GM12878 (cell line): ENCODE measurements around the gene MLIP. TPM values are rescaled to one million over a fixed set of nuclear protein-coding genes. Genes with fewer than 3 reads are reported as not detected.

ENCODE experiments used
- ATAC-seq: fragments of 200-7000 bp; cut with Tn5 transposase; 3 replicates; pipeline ENCODE4 v1.9.1; 2020; ENCODE audit warnings: mild to moderate bottlenecking, moderate library complexity
- BruUV-seq: library from RNA; stranded (reverse); fragments of 400-500 nt; replicated peaks from 2 replicates; lab custom pipeline; 2021; lab: Mats Ljungman, UMichigan
- CTCF ChIA-PET: fragments of 300-600 bp; sonication (Branson Sonifier 250); formaldehyde crosslinking; extraction: SDS; loops from one replicate; lab custom pipeline; 2021; ENCODE audit warnings: inconsistent platforms; lab: Yijun Ruan, JAX
- POLR2A ChIA-PET: fragments of 350-600 bp; formaldehyde crosslinking; extraction: SDS; loops from one replicate; lab custom pipeline; 2021; ENCODE audit warnings: inconsistent platforms; lab: Charles Lee
- RAD21 ChIA-PET: fragments of 300-600 bp; sonication (Branson Sonifier 250); formaldehyde crosslinking; loops from one replicate; lab custom pipeline; 2023; ENCODE audit warnings: antibody characterized with exemption; ENCODE audit not compliant: unreplicated experiment; lab: Charles Lee
- SMC1A ChIA-PET: fragments of 300-600 bp; sonication (Branson Sonifier 250); formaldehyde crosslinking; loops from one replicate; lab custom pipeline; 2023; ENCODE audit not compliant: unreplicated experiment, uncharacterized antibody; lab: Charles Lee
- DNase-seq: peaks from one replicate; pipeline ENCODE4 v3.0.0-alpha.2; 2011; ENCODE audit warnings: low read depth, low spot score
- FAIRE-seq: peaks from 3 replicates; lab custom pipeline; 2011; peaks lifted over from hg19 to GRCh38; lab: Jason Lieb, UNC
- H2AFZ ChIP-seq: 2 replicates; pipeline ENCODE4 v1.6.0; 2011; ENCODE audit warnings: low read depth, low read length, control low read depth; ENCODE audit not compliant: control insufficient read depth
- H3K27ac ChIP-seq: 2 replicates; pipeline ENCODE4 v1.5.1; 2011; ENCODE audit warnings: control low read depth; ENCODE audit not compliant: control insufficient read depth, insufficient read depth
- H3K27me3 ChIP-seq, 2 experiments: replicated peaks in 1 of 2; 2 replicates each; pipeline versions ENCODE4 v1.6.0 to v1.6.1; 2011; ENCODE audit warnings: low read length in 1 of 2; ENCODE audit not compliant: control insufficient read depth in 2 of 2, insufficient read depth in 2 of 2
- H3K36me3 ChIP-seq, 2 experiments: 2 replicates each; pipeline ENCODE4 v1.5.1; 2011; ENCODE audit warnings: low read length in 1 of 2; ENCODE audit not compliant: control insufficient read depth in 2 of 2, insufficient read depth in 2 of 2
- H3K4me1 ChIP-seq: 2 replicates; pipeline ENCODE4 v1.6.1; 2011; ENCODE audit warnings: mild to moderate bottlenecking, low read length, moderate library complexity, mixed read lengths; ENCODE audit not compliant: control insufficient read depth, insufficient read depth
- H3K4me2 ChIP-seq: 2 replicates; pipeline ENCODE4 v1.6.0; 2011; ENCODE audit warnings: control low read depth; ENCODE audit not compliant: control insufficient read depth, insufficient read depth
- H3K4me3 ChIP-seq: fragments of 200-600 bp; sonication (generic); 2 replicates; pipeline ENCODE4 v1.5.1; 2016
- H3K79me2 ChIP-seq: 2 replicates; pipeline ENCODE4 v1.6.0; 2011; ENCODE audit warnings: low read length; ENCODE audit not compliant: control insufficient read depth, insufficient read depth
- H3K9ac ChIP-seq: 2 replicates; pipeline ENCODE4 v1.8.0; 2011; ENCODE audit warnings: low read length, control low read depth, mixed read lengths; ENCODE audit not compliant: control insufficient read depth, insufficient read depth
- H3K9me3 ChIP-seq: replicated peaks from 3 replicates; pipeline ENCODE4 v1.5.1; 2011; ENCODE audit warnings: mild to moderate bottlenecking, low read length; ENCODE audit not compliant: control insufficient read depth, insufficient read depth
- H4K20me1 ChIP-seq: 2 replicates; pipeline ENCODE4 v1.6.0; 2011; ENCODE audit not compliant: control insufficient read depth, insufficient read depth
- CBX3 ChIP-seq: fragments of 200-600 bp; sonication (generic); IDR thresholded peaks from 2 replicates; pipeline ENCODE4 v1.6.1; 2016; ENCODE audit warnings: low read depth, borderline replicate concordance
- FOXK2 ChIP-seq: fragments of 450-650 bp; IDR thresholded peaks from 2 replicates; pipeline ENCODE4 v1.6.1; 2017; ENCODE audit warnings: mild to moderate bottlenecking, moderate library complexity
- FOXM1 ChIP-seq: IDR thresholded peaks from 2 replicates; pipeline ENCODE4 v1.6.1; 2012; ENCODE audit warnings: low read depth, mild to moderate bottlenecking, inconsistent platforms, low read length, moderate library complexity
- IRF4 ChIP-seq: IDR thresholded peaks from 2 replicates; pipeline ENCODE4 v1.6.1; 2011; ENCODE audit warnings: low read depth, low read length
- NR2C1 ChIP-seq: fragments of 450-650 bp; IDR thresholded peaks from 2 replicates; pipeline ENCODE4 v1.6.1; 2017; ENCODE audit warnings: antibody characterized with exemption, mild to moderate bottlenecking, moderate library complexity
- NRF1 ChIP-seq: conservative IDR thresholded peaks from 2 replicates; pipeline ENCODE4 v1.6.1; 2011; ENCODE audit warnings: mild to moderate bottlenecking, low read depth, low read length, improper control_type of control experiment
- PML ChIP-seq: IDR thresholded peaks from 2 replicates; pipeline ENCODE4 v1.6.1; 2012; ENCODE audit warnings: low read length, inconsistent platforms
- RELB ChIP-seq: fragments of 450-650 bp; IDR thresholded peaks from 2 replicates; pipeline ENCODE4 v1.6.1; 2017; ENCODE audit warnings: low read depth, mild to moderate bottlenecking, moderate library complexity
- SIX5 ChIP-seq: IDR thresholded peaks from 2 replicates; pipeline ENCODE4 v1.6.1; 2011; ENCODE audit warnings: mild to moderate bottlenecking, low read depth, low read length, moderate library complexity; ENCODE audit not compliant: severe bottlenecking
- SMARCA5 ChIP-seq: fragments of 450-650 bp; IDR thresholded peaks from 2 replicates; pipeline ENCODE4 v1.6.1; 2017; ENCODE audit warnings: mild to moderate bottlenecking
- STAT3 ChIP-seq: IDR thresholded peaks from 2 replicates; pipeline ENCODE4 v1.6.1; 2011; ENCODE audit warnings: low read depth, low read length, improper control_type of control experiment
- TCF3 ChIP-seq: IDR thresholded peaks from 2 replicates; pipeline ENCODE4 v1.6.1; 2012; ENCODE audit warnings: low read depth, mild to moderate bottlenecking, low read length, borderline replicate concordance; ENCODE audit not compliant: insufficient read depth
- WRNIP1 ChIP-seq: IDR thresholded peaks from 2 replicates; pipeline ENCODE4 v1.6.1; 2011; ENCODE audit warnings: low read depth, low read length, improper control_type of control experiment, borderline replicate concordance
- ZBTB33 ChIP-seq: fragments of 450-650 bp; IDR thresholded peaks from 2 replicates; pipeline ENCODE4 v1.6.1; 2017; ENCODE audit warnings: mild to moderate bottlenecking
- WGBS: methylation state at CpG from one replicate; pipeline ENCODE4 v1.1.6; 2016; ENCODE audit warnings: low lambda C conversion rate; ENCODE audit not compliant: insufficient replicate concordance, insufficient coverage; ENCODE audit errors: missing lambda C conversion rate; 5-methylcytosine and 5-hydroxymethylcytosine counted together
- in situ Hi-C: fragments of 300-500 bp; cut with MboI; formaldehyde crosslinking; loops from 9 replicates; pipeline ENCODE4 v1.14.3; 2018; ENCODE audit warnings: mixed read lengths
- intact Hi-C: fragments of 100-400 bp; cut with micrococcal nuclease; formaldehyde crosslinking; loops from one replicate; pipeline ENCODE4 v1.14.2; 2022; ENCODE audit not compliant: unreplicated experiment
- polyA plus RNA-seq, 11 experiments: library from polyadenylated mRNA; depleted of rRNA in 4 of 11; unstranded in 6 of 11; stranded (reverse) in 5 of 11; fragments of >200 nt; fragmentation: Nextera tagmentation in 4 of 11; fragmentation: Illumina TruSeq in 1 of 11; extraction: Ambion mirVana in 4 of 11; extraction: Trizol in 1 of 11; gene quantifications; 1 replicate in 1 of 11; 2 replicates in 10 of 11; pipeline versions ENCODE4 v1.2.1 to v1.2.3, GENCODE V29; 2011 to 2016; ENCODE audit warnings: inconsistent platforms in 2 of 11, missing spikeins in 2 of 11, low read depth in 1 of 11
- total RNA-seq, 4 experiments: library from RNA; depleted of rRNA in 3 of 4; stranded (reverse); fragments of >200 nt in 3 of 4; fragmentation: Illumina TruSeq in 1 of 4; extraction: Trizol in 1 of 4; gene quantifications; 2 replicates each; pipeline versions ENCODE4 v1.2.1 to v1.2.3, GENCODE V29; 2013 to 2021

The MLIP gene
- total and polyA plus RNA-seq, 10 of the 15 experiments (the other 5 are each of a cell fraction or from before 2014, with no cell fraction given): not detected

GRCh38 chr6:54173089-54173488 lies 61.8 kb downstream of the MLIP start (continued):
- no peak for TF ChIP-seq ZBTB33
- no peak for TF ChIP-seq FOXK2
- TF ChIP-seq FOXM1: no peak

- CTCF ChIA-PET: no interaction called here
Measured at GRCh38 chr6:54179152-54179551, 67.9 kb downstream of the MLIP start.

More at GRCh38 chr6:54179152-54179551, 67.9 kb downstream of the MLIP start:
- H3K79me2 ChIP-seq: no peaks in the 10 kb centered on the region
- in situ Hi-C loops: no loop called here
- intact Hi-C loops: no loop called here
- H3K4me2 ChIP-seq: no peak overlapping the region
- H3K27ac ChIP-seq: no peak overlapping the region
- H3K9ac ChIP-seq: no peak overlapping the region
- no peak overlapping the region for H2AFZ ChIP-seq
- no peak for ATAC-seq
- TF ChIP-seq CBX3 (no peak), WRNIP1 (no peak), RELB (no peak), SIX5 (no peak), PML (no peak), ZBTB33 (no peak), SMARCA5 (no peak), IRF4 (no peak), TCF3 (no peak), STAT3 (no peak), NRF1 (no peak), NR2C1 (no peak)
- POLR2A ChIA-PET: no interaction called here
- SMC1A ChIA-PET: no interaction called here
- H3K27me3 ChIP-seq: no peaks in the 10 kb centered on the region
- RAD21 ChIA-PET: no interaction called here
- no peaks in the 10 kb centered on the region for H3K36me3 ChIP-seq
- FAIRE-seq: no peak
- H3K9me3 ChIP-seq: no peaks in the 10 kb centered on the region
- H3K4me3 ChIP-seq: no peak overlapping the region
- 0% methylated on average over 1 of the region's 1 CpG for WGBS
- no peak for DNase-seq
- H4K20me1 ChIP-seq: no peaks in the 10 kb centered on the region
- no TSS peak for BruUV-seq
- no peaks in the 10 kb centered on the region for H3K4me1 ChIP-seq
